ENCODE data around the gene ARHGAP1.

Gene ARHGAP1

GRCh38 chr11:46700241-46701077 is at the start of gene ARHGAP1, which contains the start of gene ZNF408:
ARHGAP1 (minus strand) TSS chr11:46700619; CDS start chr11:46696107, 4,512 bp downstream.
ZNF408 (plus strand) TSS chr11:46701031; CDS start chr11:46701048, 17 bp downstream.
- peak; percentile 95 for DNase-seq (ENCODE audit: low read depth)

- no peak for DNase-seq (ENCODE audit: low read depth)
These were observed 46.7 kb upstream of the ARHGAP1 start for GRCh38 chr11:46747150-46747549.

- no peak for DNase-seq (ENCODE audit: low read depth)
These were observed 45.6 kb upstream of the ARHGAP1 start for GRCh38 chr11:46745995-46746394.

GRCh38 chr11:46745328-46745727 is 44.9 kb upstream of the ARHGAP1 start:
- DNase-seq (ENCODE audit: low read depth) = no peak

GRCh38 chr11:46743693-46744339 is 43.4 kb upstream of the ARHGAP1 start:
- no peak for DNase-seq (ENCODE audit: low read depth)

- no peak for DNase-seq (ENCODE audit: low read depth)
These were observed 42.6 kb upstream of the ARHGAP1 start for GRCh38 chr11:46743043-46743442.

- no peak for DNase-seq (ENCODE audit: low read depth)
These were observed 41.4 kb upstream of the ARHGAP1 start for GRCh38 chr11:46741600-46742484.

GRCh38 chr11:46738887-46739286 is 38.5 kb upstream of the ARHGAP1 start:
- DNase-seq (ENCODE audit: low read depth) = no peak

- DNase-seq (ENCODE audit: low read depth) = no peak
These were observed 37.3 kb upstream of the ARHGAP1 start for GRCh38 chr11:46737699-46738098.

- no peak for DNase-seq (ENCODE audit: low read depth)
These were observed 36.2 kb upstream of the ARHGAP1 start for GRCh38 chr11:46736615-46737014.

- DNase-seq (ENCODE audit: low read depth) = no peak
These were observed 35.7 kb upstream of the ARHGAP1 start for GRCh38 chr11:46736146-46736545.

- no peak for DNase-seq (ENCODE audit: low read depth)
These were observed 32.8 kb upstream of the ARHGAP1 start for GRCh38 chr11:46733234-46733633.

- DNase-seq (ENCODE audit: low read depth) = no peak
These were observed 31.1 kb upstream of the ARHGAP1 start for GRCh38 chr11:46731545-46731944.

- no peak for DNase-seq (ENCODE audit: low read depth)
These were observed 28.9 kb upstream of the ARHGAP1 start for GRCh38 chr11:46729110-46730027.

- DNase-seq (ENCODE audit: low read depth) = no peak
These were observed 28.2 kb upstream of the ARHGAP1 start for GRCh38 chr11:46728659-46729040.

- no peak for DNase-seq (ENCODE audit: low read depth)
These were observed 27.7 kb upstream of the ARHGAP1 start for GRCh38 chr11:46727952-46728658.

- DNase-seq (ENCODE audit: low read depth) = no peak
These were observed 25.9 kb upstream of the ARHGAP1 start for GRCh38 chr11:46726206-46726862.

GRCh38 chr11:46725338-46726205 is 25.2 kb upstream of the ARHGAP1 start:
- DNase-seq (ENCODE audit: low read depth) = no peak

- no peak for DNase-seq (ENCODE audit: low read depth)
These were observed 23.7 kb upstream of the ARHGAP1 start for GRCh38 chr11:46724088-46724487.
